GM03348 (cell line): Measurements from ENCODE around the gene TNN.

Experiments used
- DNase-seq: peaks from one replicate; pipeline ENCODE4 v3.0.0; 2012; ENCODE audit warnings: low spot score

TNN gene

DNA sequence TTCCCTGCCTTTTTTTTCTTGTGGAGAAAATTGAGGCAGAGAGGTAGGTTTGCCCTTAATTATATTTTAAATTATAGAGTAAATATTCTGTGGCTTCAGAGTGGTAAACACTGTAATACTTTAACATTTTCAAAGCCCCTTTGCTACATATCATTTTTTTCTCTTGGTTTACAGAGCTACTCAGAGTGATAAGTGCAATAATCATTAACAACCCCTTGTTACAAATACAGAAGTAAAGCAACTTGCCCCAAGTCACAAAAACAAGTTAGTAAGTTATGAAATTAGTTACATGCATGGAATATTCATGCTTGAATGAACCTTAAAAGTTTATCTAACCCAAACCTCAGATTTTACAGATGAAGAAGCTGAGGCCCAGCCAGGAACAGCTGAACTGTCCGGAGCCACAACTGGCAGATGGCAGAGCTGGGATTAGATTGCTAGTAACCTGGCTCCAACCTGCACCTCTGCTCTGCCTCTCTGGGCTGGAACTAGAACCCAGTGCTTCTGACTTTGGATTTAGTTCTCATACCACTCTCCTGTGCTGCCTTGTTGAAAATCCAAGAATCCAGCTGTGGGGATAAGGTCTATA, 48.7 kb downstream of the TNN start:
- no peak for DNase-seq

DNA sequence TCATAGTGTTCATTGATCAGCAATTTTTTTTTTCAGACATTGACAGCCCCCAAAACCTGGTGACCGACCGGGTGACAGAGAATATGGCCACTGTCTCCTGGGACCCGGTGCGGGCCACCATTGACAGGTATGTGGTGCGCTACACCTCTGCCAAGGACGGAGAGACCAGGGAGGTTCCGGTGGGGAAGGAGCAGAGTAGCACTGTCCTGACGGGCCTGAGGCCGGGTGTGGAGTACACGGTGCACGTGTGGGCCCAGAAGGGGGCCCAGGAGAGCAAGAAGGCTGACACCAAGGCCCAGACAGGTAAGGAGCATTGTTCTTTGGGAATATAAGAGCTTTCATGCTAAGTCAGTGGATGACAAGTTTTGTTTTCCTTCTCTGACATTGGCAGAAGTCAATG, 49.3 kb downstream of the TNN start:
- DNase-seq: no peak

DNA sequence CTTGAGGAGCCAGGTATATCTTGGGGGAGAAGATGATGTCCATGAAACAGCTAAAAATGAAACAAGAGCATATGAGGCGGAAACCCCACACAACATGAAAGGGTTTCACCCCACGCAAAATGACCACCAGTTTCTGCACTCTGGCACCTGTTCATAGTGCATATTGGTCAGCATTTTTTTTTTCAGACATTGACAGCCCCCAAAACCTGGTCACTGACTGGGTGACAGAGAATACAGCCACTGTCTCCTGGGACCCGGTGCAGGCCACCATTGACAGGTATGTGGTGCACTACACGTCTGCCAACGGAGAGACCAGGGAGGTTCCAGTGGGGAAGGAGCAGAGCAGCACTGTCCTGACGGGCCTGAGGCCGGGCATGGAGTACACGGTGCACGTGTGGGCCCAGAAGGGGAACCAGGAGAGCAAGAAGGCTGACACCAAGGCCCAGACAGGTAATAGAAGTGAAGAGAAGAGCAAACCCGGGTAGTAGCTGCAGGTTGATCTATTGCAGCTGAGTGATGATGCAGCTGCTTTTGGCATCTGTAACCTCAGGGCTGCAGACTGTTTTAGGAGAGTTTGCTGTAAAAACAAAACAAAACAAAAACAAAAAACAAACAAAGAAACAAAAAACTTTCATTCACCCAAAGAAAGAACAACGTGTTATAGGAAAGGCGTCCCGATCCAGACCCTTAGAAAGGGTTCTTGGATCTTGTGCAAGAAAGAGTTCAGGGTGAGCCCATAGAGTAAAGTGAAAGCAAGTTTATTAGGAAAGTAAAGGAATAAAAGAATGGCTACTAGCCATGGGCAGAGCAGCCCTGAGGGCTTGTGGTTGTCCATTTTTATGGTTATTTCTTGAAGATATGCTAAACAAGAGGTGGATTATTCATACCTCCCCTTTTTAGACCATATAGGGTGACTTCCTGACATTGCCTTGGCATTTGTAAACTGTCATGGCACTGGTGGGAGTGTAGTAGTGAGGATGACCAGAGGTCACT, 51.0 kb downstream of the TNN start:
- no peak for DNase-seq

DNA sequence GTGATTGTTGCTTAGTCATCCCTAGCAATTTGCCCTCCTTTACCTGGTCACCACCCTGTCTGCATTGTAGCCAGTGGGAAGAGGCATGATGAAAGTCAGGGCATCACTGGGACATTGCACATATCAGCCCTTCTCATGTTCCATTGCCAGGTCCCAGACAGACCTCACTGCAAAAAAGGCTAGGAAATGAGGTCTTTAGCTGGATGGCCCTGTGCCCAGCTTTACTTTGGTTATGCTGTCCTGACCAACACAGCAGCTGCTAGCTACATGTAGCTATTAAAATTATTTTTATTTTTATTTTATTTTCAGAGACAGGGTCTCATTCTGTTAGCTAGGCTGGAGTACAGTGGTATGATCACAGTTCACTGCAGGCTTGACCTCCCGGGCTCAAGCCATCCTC, 52.9 kb downstream of the TNN start:
- DNase-seq: no peak

DNA sequence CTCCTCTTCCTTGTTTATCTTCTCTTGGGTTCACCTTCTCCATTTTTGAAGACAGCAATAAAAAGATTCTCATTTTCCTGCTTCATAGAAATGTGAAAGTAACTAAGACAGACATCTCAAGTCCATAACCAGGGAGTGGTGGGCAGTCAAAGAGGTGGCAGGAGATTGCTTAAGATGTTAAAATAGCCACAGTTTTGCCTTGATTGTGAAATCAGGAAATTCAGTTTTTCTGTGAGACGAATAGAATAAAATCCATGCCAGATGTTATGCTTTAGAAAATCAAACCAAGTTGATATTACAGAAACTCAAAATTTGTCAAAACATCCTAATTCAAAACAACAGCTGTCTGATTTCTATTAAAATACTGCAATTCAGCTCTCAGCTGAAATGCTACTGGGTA, 57.2 kb downstream of the TNN start:
- peak; percentile 52 for DNase-seq

DNA sequence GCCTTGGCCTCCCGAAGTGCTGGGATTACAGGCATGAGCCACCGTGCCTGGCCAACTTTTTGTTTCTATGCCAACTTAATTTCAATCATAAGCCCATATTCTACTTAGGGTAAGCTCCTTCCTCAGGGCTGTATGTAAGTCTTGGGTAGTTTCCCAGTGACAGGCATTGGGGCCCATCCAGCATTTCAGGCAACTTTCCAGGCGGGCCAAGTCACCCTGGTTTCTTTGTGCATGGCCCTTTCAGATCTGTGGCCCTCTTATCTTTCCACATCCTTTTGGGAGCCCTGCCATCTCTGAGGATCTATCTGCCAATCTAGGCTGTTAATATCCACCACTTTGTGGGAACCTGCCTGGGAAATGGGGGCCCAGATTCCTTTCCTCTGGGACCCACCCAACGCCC, 58.7 kb downstream of the TNN start:
- DNase-seq: no peak

DNA sequence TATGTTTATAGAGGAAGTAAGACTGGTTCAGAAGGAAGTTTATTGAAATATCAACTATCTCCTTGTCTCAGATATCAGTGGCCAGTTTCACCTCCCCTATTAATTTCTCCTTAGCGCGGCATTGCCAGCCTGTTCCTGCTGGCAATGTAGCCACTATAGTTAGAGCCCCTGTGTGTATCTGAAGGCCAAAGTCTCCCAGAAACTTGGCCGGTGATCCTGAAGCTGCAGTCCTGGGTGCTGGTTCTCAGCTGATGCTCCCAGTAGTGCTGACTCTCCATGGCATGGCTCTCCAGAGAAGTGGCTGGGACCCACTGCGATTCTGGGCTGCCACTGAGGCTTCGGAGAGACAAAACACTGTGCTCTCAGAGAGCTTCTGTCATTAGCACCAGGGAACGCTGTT, 59.9 kb downstream of the TNN start:
- DNase-seq: no peak

DNA sequence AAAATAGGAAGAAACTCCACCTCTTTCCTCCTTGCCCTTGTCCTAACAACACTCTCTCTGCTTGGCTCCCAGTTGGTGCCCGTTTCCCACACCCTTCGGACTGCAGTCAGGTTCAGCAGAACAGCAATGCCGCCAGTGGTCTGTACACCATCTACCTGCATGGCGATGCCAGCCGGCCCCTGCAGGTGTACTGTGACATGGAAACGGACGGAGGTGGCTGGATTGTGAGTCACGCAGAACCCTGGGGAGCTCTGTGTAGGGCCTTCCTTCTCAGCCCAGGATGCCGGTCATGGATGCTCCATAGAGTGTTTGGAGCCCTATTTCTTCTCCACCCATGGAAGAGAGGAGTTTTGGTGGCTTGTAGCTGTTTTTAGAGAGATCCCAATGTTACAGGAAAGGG, 60.9 kb downstream of the TNN start:
- no peak for DNase-seq

DNA sequence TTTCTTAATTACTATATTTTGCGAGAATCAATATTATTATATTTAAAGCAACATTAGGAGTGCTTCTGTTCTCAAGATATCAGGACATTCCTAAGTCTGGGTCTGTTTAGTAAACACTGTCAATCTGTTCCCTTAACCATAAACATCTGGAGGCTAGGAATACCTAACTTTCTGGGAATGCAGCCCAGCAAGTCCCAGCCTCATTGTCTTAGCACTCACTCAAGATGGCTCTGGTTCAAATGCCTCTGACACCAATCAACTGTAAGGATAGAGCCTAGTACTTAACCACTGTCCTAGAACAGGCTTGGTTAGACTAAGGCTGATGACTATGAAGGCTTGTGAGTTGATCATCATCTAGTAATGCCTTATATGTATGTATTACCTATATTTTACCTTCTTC, 61.5 kb downstream of the TNN start:
- peak; percentile 78 for DNase-seq

DNA sequence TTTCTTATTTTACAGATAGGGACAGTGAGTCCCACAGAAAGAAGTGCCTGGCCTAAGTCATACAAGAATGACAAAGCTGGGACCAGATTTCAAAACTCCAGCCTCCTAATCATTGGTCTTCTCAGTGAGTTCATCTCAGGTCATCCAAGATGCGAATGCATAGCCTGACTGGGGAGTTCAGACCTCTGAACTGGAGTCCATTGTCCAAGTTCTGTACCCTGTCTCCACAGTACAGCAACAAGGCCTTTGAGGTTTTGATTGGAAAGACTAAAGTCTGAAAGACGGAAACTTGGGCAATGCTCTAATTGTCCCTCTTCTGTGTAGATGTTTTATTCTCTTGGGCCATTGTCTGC, 62.0 kb downstream of the TNN start:
- no peak for DNase-seq

DNA sequence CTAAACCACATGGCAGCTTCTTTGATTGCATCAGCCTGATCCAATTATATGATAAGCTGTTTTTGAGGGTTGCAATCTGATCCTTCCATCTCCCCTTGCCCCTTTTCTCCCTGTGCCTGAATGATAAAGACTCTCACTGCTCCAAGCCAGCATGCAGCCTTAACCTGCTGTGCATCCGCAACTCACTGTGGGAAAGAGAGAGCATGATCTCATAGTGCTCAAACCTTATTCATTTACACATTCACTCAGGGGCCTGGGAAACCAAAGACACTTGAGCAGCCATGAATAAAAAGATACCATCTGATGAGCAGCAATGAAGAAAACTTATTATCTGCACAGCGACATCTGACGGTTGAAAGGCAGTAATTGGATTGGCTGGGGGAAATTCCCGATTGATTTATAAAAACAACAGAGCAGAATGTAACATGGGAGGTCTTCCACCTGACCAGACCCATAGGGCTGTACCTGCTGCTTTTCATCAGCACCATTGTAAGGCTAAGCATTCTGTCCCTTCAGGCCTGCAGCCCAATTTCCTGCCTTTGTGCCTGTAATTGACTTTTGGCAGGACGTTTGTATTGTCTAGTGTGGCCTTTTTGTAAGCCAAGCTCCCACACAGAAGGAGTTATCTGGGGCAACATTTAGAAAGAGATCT, 62.5 kb downstream of the TNN start:
- no peak for DNase-seq

DNA sequence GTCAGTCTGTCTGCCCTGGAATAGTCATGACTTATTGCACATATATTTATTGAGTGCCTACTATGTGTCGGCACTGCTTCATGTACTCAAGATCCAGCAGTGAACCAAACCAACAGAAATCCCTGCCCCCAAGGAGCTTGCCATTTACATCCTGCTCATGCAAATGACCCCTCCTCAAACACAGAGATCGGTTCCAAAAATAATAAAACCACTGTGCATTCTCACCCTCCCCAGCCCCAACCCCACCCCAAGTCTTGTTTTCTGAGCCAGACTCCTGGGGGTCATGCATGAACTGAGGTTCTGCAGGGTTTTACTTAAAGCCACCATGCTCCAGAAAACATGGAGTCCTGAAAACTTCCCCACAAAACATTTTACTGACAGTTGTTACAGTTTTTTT, 63.0 kb downstream of the TNN start:
- no peak for DNase-seq

DNA sequence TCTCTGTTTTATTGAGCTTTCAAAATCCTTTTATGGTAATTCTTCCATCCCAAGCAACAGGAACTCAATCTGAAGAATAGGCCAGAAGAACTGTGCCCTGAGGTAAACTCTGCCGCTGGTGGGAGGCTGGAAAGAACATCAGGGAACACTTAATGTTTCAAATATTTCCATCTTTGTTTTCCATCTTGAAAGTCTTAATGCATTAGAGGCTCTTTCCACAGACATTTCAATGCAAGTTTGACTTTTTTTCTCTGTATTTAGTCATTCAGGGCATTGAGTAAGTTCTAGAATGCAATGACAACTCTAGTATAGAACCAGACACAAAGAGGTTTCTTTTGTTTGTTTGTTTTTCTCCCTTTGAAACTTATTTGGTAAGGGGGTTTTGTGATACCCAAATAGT, 63.5 kb downstream of the TNN start:
- no peak for DNase-seq

DNA sequence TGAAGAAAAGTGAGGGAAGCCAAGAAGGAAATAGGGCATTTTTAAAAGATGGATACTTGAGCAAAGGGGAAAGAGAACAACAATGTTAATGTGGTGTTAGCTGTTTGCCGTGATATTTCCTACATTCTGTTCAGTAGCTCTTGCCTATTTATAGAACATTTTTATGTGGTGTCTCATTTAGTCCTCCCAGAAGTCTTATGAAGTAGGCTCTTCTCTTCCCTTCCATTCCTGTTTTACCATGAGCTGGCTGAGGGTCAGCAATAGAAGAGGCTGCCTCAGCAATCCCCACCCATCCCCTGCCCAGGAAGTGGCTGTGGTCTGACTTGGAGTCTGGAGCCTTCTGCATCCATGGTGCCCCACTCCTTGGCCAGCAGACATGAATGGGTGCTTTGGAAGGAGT, 64.8 kb downstream of the TNN start:
- peak; percentile 80 for DNase-seq

DNA sequence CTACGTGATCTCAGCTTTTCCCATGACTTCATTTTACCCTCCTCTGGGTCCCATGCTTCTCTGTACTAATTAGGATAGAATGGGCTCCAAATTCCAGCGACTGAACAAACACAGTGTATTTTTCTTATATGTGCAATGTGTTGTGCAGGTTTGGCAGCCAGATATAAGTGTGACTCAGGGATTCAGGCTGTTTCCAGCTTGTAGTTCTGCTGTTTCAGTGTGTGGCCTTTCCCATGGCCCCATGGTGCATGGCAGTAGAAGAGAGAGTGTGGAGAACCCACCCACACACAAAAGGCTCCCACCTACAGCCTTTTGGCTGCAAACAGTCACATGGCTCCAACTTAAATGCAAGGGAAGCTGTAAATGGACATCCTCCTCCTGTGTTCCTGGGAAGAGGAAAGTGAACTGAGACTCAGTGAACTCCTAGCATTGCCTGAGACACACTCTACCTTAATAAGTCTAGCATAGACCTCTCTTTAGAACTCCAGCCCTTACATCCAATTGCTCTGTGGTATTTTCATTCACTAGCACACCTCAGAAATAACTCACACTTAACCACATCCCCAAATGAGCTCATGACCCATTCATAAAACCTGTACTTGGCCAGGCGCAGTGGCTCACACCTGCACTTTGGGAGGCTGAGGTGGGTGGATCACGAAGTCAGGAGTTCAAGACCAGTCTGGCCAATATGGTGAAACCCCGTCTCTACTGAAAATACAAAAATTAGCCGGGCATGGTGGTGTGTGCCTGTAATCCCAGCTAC, 66.2 kb downstream of the TNN start:
- DNase-seq: no peak

DNA sequence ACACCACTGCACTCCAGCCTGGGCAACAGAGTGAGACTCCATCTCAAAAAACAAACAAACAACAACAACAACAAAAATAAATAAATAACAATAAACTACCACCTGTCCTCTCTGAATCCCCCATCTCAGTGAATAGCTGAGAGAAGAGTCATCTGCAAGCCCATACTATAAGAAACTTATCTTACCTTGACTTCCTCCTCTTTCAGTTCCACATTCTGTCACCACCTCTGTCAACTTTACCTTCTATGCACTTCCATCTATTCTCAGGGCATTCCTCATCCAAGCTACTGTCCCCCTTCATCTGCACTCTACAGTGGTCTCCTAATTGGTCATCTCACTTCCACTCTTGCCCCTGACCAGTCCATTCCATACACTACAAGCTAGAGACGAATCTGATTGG, 66.9 kb downstream of the TNN start:
- no peak for DNase-seq

DNA sequence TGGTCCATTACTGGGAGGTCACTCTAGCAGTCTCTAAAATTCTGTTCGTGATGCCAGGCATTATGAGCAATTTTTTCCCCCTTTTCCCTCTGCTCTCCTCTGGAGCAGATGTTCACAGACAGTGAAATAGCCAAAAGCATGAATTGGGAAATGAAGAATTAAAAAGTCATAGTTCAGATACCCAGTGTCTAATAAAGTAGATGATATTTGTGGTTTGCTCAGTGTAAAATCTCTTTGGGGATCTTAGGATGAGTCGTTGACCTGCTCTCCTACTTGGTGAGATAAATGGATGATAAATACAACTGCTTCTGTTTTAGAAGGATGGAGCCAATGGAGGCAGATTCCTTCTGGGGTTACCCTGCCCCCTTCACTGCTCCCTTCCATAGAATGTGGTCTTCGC, 68.6 kb downstream of the TNN start:
- DNase-seq: no peak

DNA sequence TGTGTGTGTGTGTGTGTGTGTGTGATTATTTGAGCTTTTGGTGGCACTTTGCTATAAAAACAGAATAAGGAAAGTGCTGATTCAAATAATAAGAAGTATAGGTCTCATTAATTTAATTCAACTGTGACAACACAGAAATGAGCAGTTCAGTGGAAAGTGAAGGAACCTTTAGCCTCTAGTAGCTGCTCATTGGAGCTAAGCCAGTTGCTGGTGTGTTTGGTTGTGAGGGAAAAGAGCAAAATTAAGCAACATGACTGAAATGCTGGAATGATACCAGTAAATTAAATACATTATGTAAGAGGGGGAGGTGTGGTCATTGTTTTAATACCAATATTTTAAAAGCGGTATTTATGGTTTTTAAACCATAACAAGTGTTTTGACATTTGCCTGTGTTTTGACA, 69.7 kb downstream of the TNN start:
- no peak for DNase-seq

DNA sequence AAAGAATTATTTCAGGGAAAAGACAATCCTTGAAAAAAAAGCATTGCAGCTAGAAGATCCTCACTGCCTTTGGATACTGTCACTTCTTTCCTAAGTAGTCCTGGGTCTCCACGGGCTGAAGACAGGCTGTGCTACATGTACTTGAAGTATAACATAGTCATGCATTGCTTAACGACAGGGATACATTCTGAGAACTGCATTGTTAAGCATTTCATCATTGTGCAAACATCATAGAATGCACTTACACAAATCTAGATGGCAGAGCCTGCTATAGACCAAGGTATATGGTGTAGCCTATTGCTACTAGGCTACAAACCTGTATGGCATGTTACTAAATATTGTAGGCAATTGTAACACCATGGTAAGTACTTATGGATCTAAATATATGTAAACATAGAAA, 70.9 kb downstream of the TNN start:
- DNase-seq: no peak

DNA sequence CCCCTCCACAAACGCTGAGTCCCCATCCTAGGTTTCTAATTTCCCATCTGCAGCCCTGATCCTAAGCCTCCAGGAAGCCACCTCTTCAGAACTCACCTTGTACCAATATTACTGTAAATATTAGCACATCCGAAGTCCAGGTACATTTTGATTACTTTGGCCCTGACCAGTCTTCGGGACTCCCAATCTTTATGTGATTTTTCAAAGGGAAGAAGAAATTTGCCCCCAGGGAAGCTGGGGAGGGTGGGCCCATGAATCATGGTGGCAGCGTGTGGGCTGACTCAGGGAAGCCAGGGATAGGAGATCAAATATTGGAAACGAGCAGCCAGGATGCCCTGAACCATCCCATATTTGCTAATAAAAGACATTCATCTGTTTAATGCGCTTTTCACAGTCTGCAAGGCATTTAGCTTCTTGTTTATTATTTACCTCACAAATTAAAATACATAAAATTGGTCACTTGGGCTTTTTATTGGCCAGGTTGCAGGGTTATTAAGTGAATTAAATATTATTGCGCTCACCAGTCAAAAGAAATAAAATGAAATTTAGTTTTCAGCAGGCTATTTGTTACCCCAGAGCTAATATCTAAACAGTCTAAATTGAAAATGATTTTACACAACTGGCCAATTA, 78.4 kb downstream of the TNN start:
- DNase-seq: no peak

DNA sequence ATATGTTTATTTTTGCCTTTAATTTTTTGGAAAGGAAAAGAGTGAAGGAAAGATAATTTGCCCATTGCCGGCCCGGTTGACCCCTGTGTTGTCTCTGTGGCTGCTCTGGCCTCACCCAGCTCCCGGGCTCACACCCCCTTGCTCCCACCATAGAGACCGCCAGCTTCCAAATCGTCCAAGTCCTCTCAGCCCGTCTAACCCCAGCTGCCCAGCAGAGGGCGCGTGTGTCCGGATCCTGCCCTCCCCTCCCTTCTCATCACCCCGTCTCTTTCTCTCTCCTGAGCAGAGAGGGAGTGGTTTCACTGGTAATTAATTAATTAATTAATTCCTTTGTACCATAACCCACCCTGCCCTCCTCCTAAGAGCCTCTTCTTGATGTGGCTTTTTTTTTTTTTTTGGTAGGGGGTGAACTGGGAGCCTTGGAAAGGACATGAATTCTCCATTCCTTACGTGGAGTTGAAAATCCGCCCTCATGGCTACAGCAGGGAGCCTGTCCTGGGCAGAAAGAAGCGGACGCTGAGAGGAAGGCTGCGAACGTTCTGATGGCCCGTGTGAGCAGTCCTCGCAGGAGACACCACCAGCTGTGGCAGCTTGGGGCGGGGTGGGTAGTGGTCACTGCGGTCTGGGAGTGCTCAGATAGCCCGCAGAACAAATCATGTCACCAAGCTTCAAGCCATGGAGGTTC, 79.0 kb downstream of the TNN start:
- peak; percentile 90 for DNase-seq

DNA sequence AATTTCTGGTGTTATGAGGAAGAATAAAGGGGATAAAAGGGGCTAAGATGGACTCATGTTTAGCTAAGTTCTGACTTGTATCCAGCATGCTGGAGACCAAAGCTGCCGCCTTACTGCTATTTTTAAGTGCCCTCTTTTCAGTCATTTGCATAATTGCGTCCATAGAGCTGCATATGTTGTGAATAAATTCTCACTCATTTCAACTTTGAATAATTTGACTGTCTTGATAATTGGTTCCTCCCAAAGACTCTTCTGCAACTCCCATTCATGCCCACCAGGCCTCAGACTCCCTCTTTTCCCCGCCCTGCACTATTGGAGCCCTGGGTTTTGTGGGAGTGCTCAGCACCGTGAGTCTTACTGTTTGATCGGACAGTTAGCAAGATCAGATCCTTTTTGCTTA, 79.9 kb downstream of the TNN start:
- no peak for DNase-seq
